GF-D8 (cell line): ENCODE results near the gene TMA7.
"Not testable (repeated sequence)": the region's sequence is repeated elsewhere in the genome, so short reads cannot be mapped to it uniquely, and the experiment has no call there.

Experiments used
- DNase-seq: peaks from one replicate; lab custom pipeline; 2025; lab: John Stamatoyannopoulos, UW

Gene TMA7

GRCh38 chr3:48468329-48468731 is 28.3 kb downstream of the TMA7 start:
- no peak for DNase-seq

GRCh38 chr3:48469046-48469915 is 29.2 kb downstream of the TMA7 start:
- DNase-seq: no peak

- no peak for DNase-seq
These were observed 30.2 kb downstream of the TMA7 start for GRCh38 chr3:48470286-48470685.

GRCh38 chr3:48472673-48472922 is 32.5 kb downstream of the TMA7 start:
- no peak for DNase-seq

- DNase-seq: peak; percentile 73
These were observed 33.0 kb downstream of the TMA7 start for GRCh38 chr3:48472923-48473616.

- DNase-seq: no peak
These were observed 33.5 kb downstream of the TMA7 start for GRCh38 chr3:48473617-48473952.

GRCh38 chr3:48474031-48474430 is 34.0 kb downstream of the TMA7 start:
- not testable (repeated sequence) for DNase-seq

GRCh38 chr3:48474619-48475018 is 34.6 kb downstream of the TMA7 start:
- DNase-seq: no peak

GRCh38 chr3:48475188-48475587 is 35.1 kb downstream of the TMA7 start:
- no peak for DNase-seq

GRCh38 chr3:48476426-48477053 is 36.5 kb downstream of the TMA7 start:
- no peak for DNase-seq

- DNase-seq: no peak
These were observed 38.0 kb downstream of the TMA7 start for GRCh38 chr3:48477959-48478520.

GRCh38 chr3:48478626-48479555 is 38.8 kb downstream of the TMA7 start:
- peak; percentile 47 for DNase-seq

GRCh38 chr3:48480891-48481290 is 40.8 kb downstream of the TMA7 start:
- DNase-seq: not testable (repeated sequence)

- DNase-seq: not testable (repeated sequence)
These were observed 42.8 kb downstream of the TMA7 start for GRCh38 chr3:48482822-48483221.

GRCh38 chr3:48486952-48487351 is 46.9 kb downstream of the TMA7 start:
- DNase-seq: no peak

GRCh38 chr3:48492461-48493202 is 52.6 kb downstream of the TMA7 start:
- DNase-seq: no peak

GRCh38 chr3:48493203-48493501 is 53.1 kb downstream of the TMA7 start:
- DNase-seq: no peak
